Body of pancreas (tissue), 4 donors: ENCODE measurements around the gene ACSF2. TPM values are rescaled to one million over a fixed set of nuclear protein-coding genes. Genes with fewer than 3 reads are reported as not detected.
A peak's percentile ranks its signal among the peaks of the same experiment; 100 is the strongest.

Source experiments
- ATAC-seq: fragments of 150-250 bp; one replicate; pipeline ENCODE4 v1.9.1; 2016
- DNase-seq, 4 donors: peaks; one replicate each; pipeline ENCODE4 v3.0.0-alpha.2; 2019
- H3K27ac ChIP-seq, 4 donors: fragments of 200-600 bp; sonication (generic); 1 replicate in 3 of 4; 2 replicates in 1 of 4; pipeline versions ENCODE4 v1.5.1 to v1.6.1; 2016 to 2019; ENCODE audit warnings: mild to moderate bottlenecking in 1 of 4, mixed read lengths in 1 of 4, moderate library complexity in 1 of 4
- H3K27me3 ChIP-seq, 2 donors: fragments of 200-600 bp; sonication (generic); one replicate each; pipeline ENCODE4 v1.6.0; 2016; ENCODE audit warnings: mild to moderate bottlenecking in 1 of 2
- H3K36me3 ChIP-seq, 2 donors: fragments of 200-600 bp; sonication (generic); replicated peaks in 1 of 2; 2 replicates each; pipeline ENCODE4 v1.5.1; 2016; ENCODE audit warnings: low read depth in 2 of 2; ENCODE audit not compliant: insufficient read depth in 1 of 2
- H3K4me1 ChIP-seq: fragments of 200-600 bp; sonication (generic); one replicate; pipeline ENCODE4 v1.6.0; 2016
- H3K4me3 ChIP-seq, 2 donors: fragments of 200-600 bp; sonication (generic); 1 replicate in 1 of 2; 2 replicates in 1 of 2; pipeline ENCODE4 v1.5.1; 2016 to 2019
- H3K9me3 ChIP-seq, 3 donors: fragments of 200-600 bp; sonication (generic); 1 replicate in 2 of 3; 2 replicates in 1 of 3; pipeline ENCODE4 v1.5.1; 2016
- CTCF ChIP-seq, 7 experiments: fragments of 450-650 bp in 4 of 7; fragments of 200-600 bp in 3 of 7; sonication (generic) in 3 of 7; IDR thresholded peaks; one replicate each; pipeline ENCODE4 v1.5.1; 2016 to 2019; ENCODE audit warnings: antibody characterized with exemption in 7 of 7
- POLR2A ChIP-seq, 3 donors: fragments of 450-650 bp; IDR thresholded peaks; one replicate each; pipeline ENCODE4 v1.6.1; 2016; ENCODE audit warnings: antibody characterized with exemption in 3 of 3, mild to moderate bottlenecking in 2 of 3
- WGBS, 2 donors: methylation state at CpG; one replicate each; pipeline ENCODE4 v1.1.5; 2017; 5-methylcytosine and 5-hydroxymethylcytosine counted together
- intact Hi-C: fragments of 100-400 bp; cut with DNase I; formaldehyde crosslinking; loops from one replicate; pipeline ENCODE4 v1.15.1; 2023
- total RNA-seq, 2 donors: library from RNA; depleted of rRNA; stranded (reverse); fragments of >200 nt; gene quantifications; one replicate each; pipeline ENCODE4 v1.1.0, GENCODE V29; 2016

Gene ACSF2
- total RNA-seq, 2 donors from 2014 or later: 18.7 to 120 TPM

DNA sequence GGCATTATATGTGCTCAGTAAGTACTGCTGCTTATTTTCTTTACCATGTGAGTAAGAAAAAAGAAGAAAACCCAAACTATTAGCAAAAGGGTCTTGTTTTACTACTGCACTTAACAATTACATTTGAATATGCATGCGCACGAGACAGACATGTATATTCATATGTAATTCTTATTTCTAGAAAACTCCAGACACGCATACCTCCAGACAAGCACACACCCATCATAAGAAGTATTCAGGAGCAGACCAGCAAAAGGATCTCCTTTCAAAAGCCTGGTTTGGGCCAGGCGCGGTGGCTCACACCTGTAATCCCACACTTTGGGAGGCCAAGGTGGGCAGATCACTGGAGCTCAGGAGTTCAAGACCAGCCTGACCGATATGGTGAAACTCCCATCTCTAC lies 36.5 kb upstream of the ACSF2 start:
- intact Hi-C loops: no loop called here
- DNase-seq (no peak), ATAC-seq (no peak)
- H3K36me3 ChIP-seq: peaks cover 52 to 66% of the 10 kb centered on the region in 2 donors
- peaks cover 50% of the 10 kb centered on the region for H3K4me1 ChIP-seq
- no peak overlapping the region for H3K27ac ChIP-seq
- WGBS, 2 donors: 96 to 97% methylated on average over 6 of the region's 6 CpGs
- TF ChIP-seq CTCF (IDR thresholded peaks at IDR 0.05) (no peak), POLR2A (IDR thresholded peaks at IDR 0.05) (no peak)
- no peaks in the 10 kb centered on the region for H3K9me3 ChIP-seq
- no peak overlapping the region for H3K4me3 ChIP-seq
- no peaks in the 10 kb centered on the region for H3K27me3 ChIP-seq

GRCh38 chr17:50392621-50393020 lies 33.4 kb upstream of the ACSF2 start:
- peak; percentile 50 to 79 (median 64) for DNase-seq

GRCh38 chr17:50393700-50394099 lies 32.3 kb upstream of the ACSF2 start:
- intact Hi-C loops: no loop called here
- DNase-seq: no peak
- peaks cover 25 to 33% of the 10 kb centered on the region in 2 donors for H3K36me3 ChIP-seq

More at GRCh38 chr17:50392621-50393020, 33.4 kb upstream of the ACSF2 start:
- 33 to 47% methylated on average over 6 of the region's 6 CpGs for WGBS, 2 donors
- TF ChIP-seq POLR2A (IDR thresholded peaks at IDR 0.05) (no peak), CTCF (IDR thresholded peaks at IDR 0.05) (no peak)
- Histone ChIP-seq H3K4me3 (no peak overlapping the region), H3K4me1 (peaks cover 71% of the 10 kb centered on the region), H3K9me3 (no peaks in the 10 kb centered on the region), H3K36me3 (peaks cover 28 to 44% of the 10 kb centered on the region in 2 donors), H3K27me3 (no peaks in the 10 kb centered on the region), H3K27ac (peak overlapping the region in 3 of 4 donors; percentile 12 to 94 (median 21))
- intact Hi-C loops: no loop called here
- ATAC-seq: no peak

DNA sequence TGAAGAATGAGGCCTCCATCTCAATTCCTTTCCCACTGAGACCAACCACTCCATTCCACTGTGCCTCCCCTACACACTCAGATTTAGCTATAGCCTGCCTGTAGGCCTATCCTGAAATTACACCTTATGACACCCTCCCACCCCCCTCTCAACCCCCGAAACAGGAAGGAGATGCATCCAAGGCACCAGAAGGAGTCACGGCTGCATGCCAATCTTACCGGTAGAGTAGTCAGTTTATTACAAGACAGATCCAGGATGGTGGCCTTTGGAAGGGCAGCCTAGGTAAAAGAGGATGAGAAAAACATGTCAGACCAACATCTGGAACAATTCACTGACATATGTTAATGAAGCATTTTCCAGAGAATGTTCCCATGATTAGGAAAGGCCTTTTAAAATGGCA lies 31.3 kb upstream of the ACSF2 start:
- WGBS, 2 donors: 8 to 29% methylated on average over 3 of the region's 3 CpGs
- Histone ChIP-seq H3K9me3 (no peaks in the 10 kb centered on the region), H3K27me3 (no peaks in the 10 kb centered on the region), H3K36me3 (peaks cover 20 to 26% of the 10 kb centered on the region in 2 donors), H3K27ac (peak overlapping the region; percentile 40 to 98 (median 92)), H3K4me1 (peaks cover 68% of the 10 kb centered on the region), H3K4me3 (no peak overlapping the region)
- no peak for ATAC-seq
- TF ChIP-seq POLR2A (IDR thresholded peaks at IDR 0.05): no peak
- peak in 1 of 7 experiments; percentile 14 for TF ChIP-seq CTCF (IDR thresholded peaks at IDR 0.05)
- intact Hi-C loops: no loop called here
- peak; percentile 39 to 73 (median 63) for DNase-seq

More at GRCh38 chr17:50393700-50394099, 32.3 kb upstream of the ACSF2 start:
- no peak for TF ChIP-seq POLR2A (IDR thresholded peaks at IDR 0.05)
- no peak for TF ChIP-seq CTCF (IDR thresholded peaks at IDR 0.05)
- Histone ChIP-seq H3K27me3 (no peaks in the 10 kb centered on the region), H3K27ac (peak overlapping the region in 3 of 4 donors; percentile 13 to 98 (median 94)), H3K9me3 (no peaks in the 10 kb centered on the region), H3K4me1 (peaks cover 77% of the 10 kb centered on the region), H3K4me3 (no peak overlapping the region)
- WGBS, 2 donors: 45 to 47% methylated on average over 5 of the region's 5 CpGs
- no peak for ATAC-seq
